GM18867 (cell line): Measurements from ENCODE around the gene PTCD3.

Experiments used
- ATAC-seq: cut with Tn5 transposase; IDR thresholded peaks from one replicate; pipeline ENCODE4 v1.9.1; 2021; ENCODE audit warnings: mild to moderate bottlenecking, moderate library complexity; ENCODE audit not compliant: unreplicated experiment

Gene PTCD3

DNA sequence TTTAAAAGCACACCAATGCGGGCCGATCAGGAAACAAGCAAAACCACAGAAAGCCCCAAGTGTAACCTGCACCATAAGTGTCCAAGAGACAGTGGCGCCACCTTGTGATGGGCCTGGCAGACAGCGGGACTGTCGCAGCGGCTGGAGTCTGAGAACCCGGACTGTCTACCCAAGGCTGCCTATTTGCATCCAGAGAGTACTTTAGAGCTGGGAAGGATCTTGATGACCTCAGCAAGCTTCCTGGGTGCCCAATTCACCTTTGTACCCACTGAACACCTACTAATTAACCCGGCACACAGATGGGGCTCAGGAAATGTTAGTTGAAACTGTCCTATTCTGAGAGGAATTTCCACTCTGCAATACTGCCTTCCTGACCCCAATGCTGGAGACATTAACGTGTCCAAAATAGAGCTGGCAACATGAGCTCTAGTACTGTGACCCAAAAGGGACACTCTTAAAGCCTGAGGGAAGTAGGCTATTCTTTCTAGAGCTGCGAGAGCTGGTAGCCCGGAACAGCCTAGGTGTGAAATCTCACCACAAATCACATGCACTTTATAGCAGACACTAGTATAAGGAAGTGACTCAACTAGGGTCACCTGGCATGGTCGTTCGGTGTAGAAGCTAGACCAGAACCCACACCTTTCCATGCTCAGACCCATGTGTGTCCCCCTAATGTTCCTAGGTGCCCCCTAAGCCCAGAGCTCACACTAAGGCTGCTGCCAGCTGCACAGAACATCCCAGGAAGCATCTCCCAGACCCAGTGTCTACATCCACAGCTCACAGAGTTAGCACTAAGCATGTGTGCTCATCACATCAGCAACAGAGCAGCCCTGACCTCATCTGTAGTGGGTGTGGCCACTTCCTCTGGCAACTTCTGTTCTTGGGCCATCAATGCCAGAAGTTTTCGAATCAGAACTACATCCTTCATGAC lies 25.8 kb upstream of the PTCD3 start:
- peak; percentile 91 for ATAC-seq

GRCh38 chr2:86081724-86082123 lies 24.3 kb upstream of the PTCD3 start:
- no peak for ATAC-seq

DNA sequence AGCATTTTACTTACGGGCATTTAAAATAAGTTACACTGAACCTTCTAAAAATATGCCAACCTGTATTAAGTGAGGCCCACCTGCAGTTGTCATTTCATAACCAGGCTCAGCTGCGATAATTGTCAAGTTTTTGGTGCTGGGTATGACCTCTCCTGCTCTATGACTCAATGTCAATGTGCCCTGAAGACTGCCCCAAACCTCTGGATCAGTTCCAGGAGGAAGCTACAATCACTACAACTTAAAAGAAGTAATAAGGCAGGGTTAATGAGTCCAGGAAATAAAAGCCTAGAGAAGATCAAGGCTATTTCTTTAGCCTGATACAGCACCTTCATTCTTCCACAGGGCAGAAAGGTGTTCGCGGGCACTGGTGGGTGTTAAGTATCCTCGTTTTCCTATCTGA lies 23.3 kb upstream of the PTCD3 start:
- ATAC-seq = no peak

DNA sequence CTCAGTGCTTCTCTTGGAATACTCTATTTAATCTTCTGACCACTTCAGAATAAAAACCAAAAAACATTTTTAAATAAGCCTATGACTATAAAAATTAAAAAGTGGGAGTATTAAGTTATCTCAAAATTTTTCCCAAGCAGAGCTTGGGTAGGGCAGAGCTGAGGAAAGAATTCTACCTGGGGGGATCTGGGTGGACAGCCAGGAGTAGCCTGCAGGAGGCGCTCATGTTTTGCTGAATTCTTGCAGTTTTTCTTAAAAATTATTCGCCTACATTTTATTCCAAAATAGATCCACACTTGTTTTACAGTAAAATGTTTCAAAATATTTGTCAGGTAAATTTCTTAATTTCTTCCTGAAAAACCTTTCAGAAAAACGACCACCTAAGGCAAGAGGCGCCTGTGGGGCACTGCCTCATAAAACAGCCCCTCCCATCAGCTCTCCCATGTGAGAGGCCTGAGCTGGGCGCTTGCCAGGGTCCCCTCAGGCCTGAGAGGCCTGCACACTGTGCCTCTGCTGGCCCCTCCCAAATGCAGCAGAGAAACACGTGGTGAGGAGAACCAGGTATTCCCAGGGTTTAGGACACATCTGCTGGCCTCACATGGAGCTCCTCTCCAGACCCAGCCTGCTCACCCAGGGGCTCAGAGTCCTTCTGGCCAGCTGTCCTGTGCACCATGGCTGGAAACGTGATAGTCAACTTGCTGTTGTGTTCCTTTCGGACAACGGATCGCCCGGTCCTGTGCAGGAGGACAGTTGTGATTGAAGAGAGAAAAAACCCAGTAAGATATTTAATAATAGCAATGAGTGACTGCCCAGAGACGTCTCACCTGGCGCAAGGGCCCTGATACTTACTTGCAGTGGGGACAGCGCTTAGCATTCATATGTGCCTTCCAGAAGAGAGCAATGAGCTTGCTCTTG lies 17.8 kb upstream of the PTCD3 start:
- ATAC-seq = no peak

- no peak for ATAC-seq
These were observed 11.8 kb upstream of the PTCD3 start for GRCh38 chr2:86094229-86094628.

DNA sequence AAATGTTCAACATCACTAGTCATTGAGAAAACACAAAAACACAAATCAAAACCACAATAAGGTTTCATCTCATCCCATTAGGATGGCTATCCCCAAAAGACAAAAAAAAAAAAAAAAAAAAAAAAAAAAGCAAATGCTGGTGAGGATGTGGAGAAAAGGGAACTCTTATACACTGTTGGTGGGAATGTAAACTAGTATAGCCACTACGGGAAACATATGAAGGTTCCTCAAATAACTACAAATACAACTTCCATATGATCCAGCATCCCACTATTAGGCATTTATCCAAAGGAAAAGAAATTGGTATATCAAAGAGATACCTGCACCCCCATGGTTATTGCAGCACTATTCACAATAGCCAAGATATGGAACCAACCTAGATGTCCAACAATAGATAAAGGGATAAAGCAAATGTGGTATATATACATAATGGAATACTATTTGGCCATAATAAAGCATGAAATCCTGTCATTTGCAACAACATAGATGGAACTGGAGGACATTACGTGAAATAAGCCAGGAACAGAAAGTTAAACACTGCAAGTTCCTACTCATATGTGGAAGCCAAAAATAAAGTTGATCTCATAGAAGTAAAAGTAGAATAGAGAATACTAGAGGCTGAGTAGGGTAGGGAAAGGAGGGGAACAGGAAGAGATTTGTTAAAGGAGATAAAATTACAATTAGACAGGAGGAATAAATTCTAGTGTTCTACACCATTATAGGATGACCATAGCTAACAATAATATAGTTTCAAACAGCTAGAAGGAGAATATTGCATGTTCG lies 8.7 kb upstream of the PTCD3 start:
- no peak for ATAC-seq

- no peak for ATAC-seq
These were observed 8.1 kb upstream of the PTCD3 start for GRCh38 chr2:86097913-86098312.

DNA sequence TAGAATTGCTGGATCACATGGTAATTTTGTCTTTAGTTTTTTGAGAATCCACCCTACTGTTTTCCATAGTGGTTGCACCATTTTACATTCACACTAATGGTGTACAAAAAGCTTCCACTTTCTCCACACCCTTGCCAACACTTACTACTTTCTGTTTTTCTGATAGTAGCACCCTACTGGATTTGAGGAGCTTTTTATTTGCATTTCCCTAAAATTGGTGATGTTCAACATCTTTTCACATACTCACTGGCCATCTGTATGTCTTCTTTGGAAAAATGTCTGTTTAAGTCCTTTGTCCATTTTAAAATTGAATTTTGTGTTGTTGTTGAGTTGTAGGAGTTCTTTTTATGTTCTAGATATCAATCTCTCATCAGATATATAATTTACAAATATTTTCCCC lies 3.9 kb upstream of the PTCD3 start:
- ATAC-seq = no peak

GRCh38 chr2:86105252-86105968 lies 625 bp upstream of the PTCD3 start, which contains the start of gene POLR1A:
Gene POLR1A, minus strand, starts transcription at chr2:86105886. Its CDS starts 110 bp downstream, at chr2:86105776.
- peak; percentile 71 for ATAC-seq

DNA sequence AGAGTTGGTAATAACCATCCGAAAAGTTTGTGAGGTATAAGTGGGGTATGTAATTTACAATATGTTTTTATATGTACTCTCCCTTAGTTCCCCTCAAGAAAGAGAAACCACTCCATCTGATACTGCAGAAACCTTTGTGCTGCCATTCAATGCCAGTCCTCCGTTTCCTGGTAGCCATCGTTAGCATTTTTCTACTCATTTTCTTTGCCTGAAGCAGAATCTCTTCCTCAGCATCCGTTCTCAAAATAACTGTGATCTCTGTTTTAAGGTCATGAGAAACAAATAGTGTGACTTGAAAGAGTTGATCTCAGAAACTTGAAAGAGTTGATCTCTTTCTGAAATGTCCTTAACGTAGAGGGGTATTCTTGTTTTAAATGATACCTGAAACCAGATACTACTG lies 996 bp downstream of the PTCD3 start:
- ATAC-seq = no peak

DNA sequence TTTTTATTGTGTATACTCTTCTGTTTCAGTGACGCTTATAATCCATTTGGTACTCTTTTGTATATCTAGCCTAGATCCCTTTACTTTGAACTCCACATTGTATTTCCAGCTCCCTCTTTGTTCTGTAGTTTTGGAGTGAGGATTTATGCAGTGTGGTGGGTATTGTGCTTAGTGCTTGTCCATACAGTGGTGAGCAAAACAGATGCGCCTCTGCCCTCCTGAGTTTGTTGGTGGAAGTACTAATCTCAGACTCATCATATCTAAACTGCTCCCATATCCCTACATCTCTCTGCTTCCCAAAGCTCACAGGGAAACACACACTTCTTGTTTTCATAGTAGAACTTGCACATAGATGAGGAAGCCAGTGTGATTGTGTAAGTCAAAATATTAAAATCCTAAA lies 12.1 kb downstream of the PTCD3 start:
- no peak for ATAC-seq

DNA sequence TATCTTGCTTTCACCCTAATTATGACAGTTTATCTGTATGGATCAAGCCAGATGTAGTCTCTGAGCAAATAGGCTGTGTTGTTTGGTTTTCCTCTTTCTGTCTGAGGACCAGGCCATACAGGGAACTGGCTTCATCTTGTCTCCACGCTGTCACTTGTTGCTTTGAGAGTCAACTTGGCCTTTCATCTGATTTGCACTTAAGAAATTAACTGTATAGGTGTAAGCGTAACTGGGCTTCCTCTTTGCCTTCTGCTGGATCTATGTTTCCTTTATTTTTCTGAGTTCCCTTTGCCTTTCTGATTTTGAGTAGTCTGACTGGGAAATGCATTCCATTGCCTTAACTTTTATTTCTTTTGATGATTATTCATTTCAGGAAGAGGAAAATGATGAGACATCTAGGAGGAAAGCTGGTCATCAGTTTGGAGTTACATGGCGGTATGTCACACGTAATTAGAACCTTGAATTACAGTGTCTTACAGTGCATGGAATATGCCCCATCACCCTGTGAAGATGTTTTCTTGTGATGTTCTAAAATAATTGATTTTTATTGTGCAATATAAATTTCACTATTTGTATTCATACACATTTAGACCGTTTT lies 17.4 kb downstream of the PTCD3 start:
- ATAC-seq = no peak

- no peak for ATAC-seq
These were observed 18.6 kb downstream of the PTCD3 start for GRCh38 chr2:86124683-86125082.

DNA sequence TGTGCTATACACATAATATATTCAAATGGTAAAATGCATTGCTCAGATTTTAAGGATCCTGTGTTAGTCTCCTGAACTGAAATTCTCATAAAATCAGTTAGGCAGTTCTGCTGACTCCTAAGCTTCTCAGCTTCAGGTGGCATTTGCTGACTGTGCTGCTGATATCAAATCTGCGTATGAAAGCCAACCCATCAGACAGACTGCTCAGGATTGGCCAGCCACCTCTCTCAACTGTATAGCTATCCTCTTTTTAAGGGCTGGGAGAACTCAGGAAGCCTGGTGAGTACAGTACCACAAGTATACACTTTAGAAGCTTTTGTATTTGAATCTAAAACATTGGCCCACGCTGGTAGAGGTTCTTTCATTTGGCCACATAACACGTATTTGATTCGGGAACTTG lies 28.7 kb downstream of the PTCD3 start:
- no peak for ATAC-seq

- ATAC-seq = no peak
These were observed 29.6 kb downstream of the PTCD3 start for GRCh38 chr2:86135653-86136052.

DNA sequence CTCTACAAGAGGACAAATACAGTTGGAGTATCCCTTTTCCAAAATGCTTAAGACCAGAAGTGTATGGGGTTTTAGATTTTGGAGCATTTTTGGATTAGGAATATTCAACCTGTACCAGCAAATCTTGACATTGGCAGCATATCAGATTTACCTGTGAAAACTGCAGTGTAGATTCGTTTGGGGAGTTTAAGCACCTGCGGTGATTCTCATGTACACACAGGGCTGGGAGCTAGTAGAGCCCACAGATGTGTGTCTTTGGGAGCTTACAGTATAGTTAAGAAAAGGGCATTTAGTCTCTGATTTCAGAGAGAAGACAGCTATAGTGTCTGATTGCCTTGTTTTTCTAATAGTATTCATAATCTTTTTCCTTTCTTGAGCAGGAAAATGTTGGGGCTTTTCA lies 30.1 kb downstream of the PTCD3 start:
- ATAC-seq = no peak

GRCh38 chr2:86138736-86139625 lies 32.9 kb downstream of the PTCD3 start:
- ATAC-seq = no peak

GRCh38 chr2:86139981-86140380 lies 33.9 kb downstream of the PTCD3 start:
- no peak for ATAC-seq

GRCh38 chr2:86140969-86141392 lies 34.9 kb downstream of the PTCD3 start:
- ATAC-seq = no peak
